H9 (cell line): ENCODE results near the gene CNGA4. TPM values are rescaled to one million over a fixed set of nuclear protein-coding genes. Genes with fewer than 3 reads are reported as not detected.

ENCODE experiments used
- DNase-seq: peaks from one replicate; pipeline ENCODE4 v3.0.0-alpha.2; 2017
- H2AFZ ChIP-seq: one replicate; pipeline ENCODE4 v1.6.1; 2013; ENCODE audit warnings: mild to moderate bottlenecking, low read length, control low read depth, moderate library complexity
- H2AK5ac ChIP-seq: 2 replicates; pipeline ENCODE4 v1.6.1; 2013; ENCODE audit warnings: low read length, control low read depth, mixed read lengths; ENCODE audit not compliant: insufficient read length
- H2BK120ac ChIP-seq: one replicate; pipeline ENCODE4 v1.6.1; 2013; ENCODE audit warnings: low read depth, mild to moderate bottlenecking, low read length, control low read depth, inconsistent platforms; ENCODE audit not compliant: poor library complexity, severe bottlenecking
- H2BK12ac ChIP-seq: 2 replicates; pipeline ENCODE4 v1.6.1; 2013; ENCODE audit warnings: low read length, control low read depth, mixed read lengths, low read depth; ENCODE audit not compliant: insufficient read length
- H2BK15ac ChIP-seq: 2 replicates; pipeline ENCODE4 v1.6.1; 2013; ENCODE audit warnings: low read depth, low read length, control low read depth
- H2BK20ac ChIP-seq: one replicate; pipeline ENCODE4 v1.6.1; 2013; ENCODE audit warnings: low read depth, mild to moderate bottlenecking, low read length, control low read depth, inconsistent platforms; ENCODE audit not compliant: poor library complexity, severe bottlenecking
- H2BK5ac ChIP-seq: 2 replicates; pipeline ENCODE4 v1.6.1; 2013; ENCODE audit warnings: low read length, control low read depth, mixed read lengths; ENCODE audit not compliant: insufficient read length
- H3K14ac ChIP-seq: 2 replicates; pipeline ENCODE4 v1.6.1; 2013; ENCODE audit warnings: low read length, control low read depth; ENCODE audit not compliant: insufficient read depth
- H3K18ac ChIP-seq: 2 replicates; pipeline ENCODE4 v1.6.1; 2013; ENCODE audit warnings: low read depth, mild to moderate bottlenecking, mixed read lengths, low read length, control low read depth; ENCODE audit not compliant: insufficient read length
- H3K23ac ChIP-seq: 2 replicates; pipeline ENCODE4 v1.6.1; 2013; ENCODE audit warnings: low read length, control low read depth, mixed read lengths, low read depth; ENCODE audit not compliant: insufficient read length
- H3K23me2 ChIP-seq: 2 replicates; pipeline ENCODE4 v1.6.1; 2013; ENCODE audit warnings: low read depth, mild to moderate bottlenecking, mixed read lengths, low read length, control low read depth; ENCODE audit not compliant: insufficient read length, poor library complexity, severe bottlenecking
- H3K27ac ChIP-seq: 2 replicates; pipeline ENCODE4 v1.5.1; 2013; ENCODE audit warnings: low read length, control low read depth, mixed read lengths, low read depth; ENCODE audit not compliant: insufficient read length
- H3K27me3 ChIP-seq: 2 replicates; pipeline ENCODE4 v1.6.1; 2013; ENCODE audit warnings: low read length, control low read depth, inconsistent platforms; ENCODE audit not compliant: insufficient read depth
- H3K4ac ChIP-seq: 2 replicates; pipeline ENCODE4 v1.6.1; 2013; ENCODE audit warnings: low read depth, mild to moderate bottlenecking, control low read depth, inconsistent platforms, low read length, moderate library complexity
- H3K4me1 ChIP-seq: 2 replicates; pipeline ENCODE4 v1.6.1; 2013; ENCODE audit warnings: low read length, control low read depth, inconsistent platforms; ENCODE audit not compliant: insufficient read depth
- H3K4me2 ChIP-seq: 2 replicates; pipeline ENCODE4 v1.6.1; 2013; ENCODE audit warnings: low read length, control low read depth, mixed read lengths; ENCODE audit not compliant: insufficient read length, insufficient read depth
- H3K56ac ChIP-seq: 2 replicates; pipeline ENCODE4 v1.6.1; 2013; ENCODE audit warnings: low read depth, mild to moderate bottlenecking, mixed read lengths, low read length, control low read depth; ENCODE audit not compliant: insufficient read length
- H3K79me1 ChIP-seq: 2 replicates; pipeline ENCODE4 v1.6.1; 2013; ENCODE audit warnings: low read depth, mild to moderate bottlenecking, moderate library complexity, low read length, control low read depth, inconsistent platforms; ENCODE audit not compliant: insufficient read depth, poor library complexity, severe bottlenecking
- H3K79me2 ChIP-seq: 2 replicates; pipeline ENCODE4 v1.6.1; 2013; ENCODE audit warnings: low read length, control low read depth, inconsistent platforms; ENCODE audit not compliant: insufficient read depth
- H3K9ac ChIP-seq: 2 replicates; pipeline ENCODE4 v1.6.1; 2013; ENCODE audit warnings: low read length, control low read depth, mixed read lengths; ENCODE audit not compliant: insufficient read length; ENCODE audit errors: extremely low read depth
- H3K9me3 ChIP-seq: one replicate; pipeline ENCODE4 v1.6.1; 2013; ENCODE audit warnings: low read depth, low read length, inconsistent platforms; ENCODE audit not compliant: control insufficient read depth
- H3T11ph ChIP-seq: one replicate; pipeline ENCODE4 v1.6.1; 2013; ENCODE audit warnings: mild to moderate bottlenecking, low read length, control low read depth, inconsistent platforms
- H4K20me1 ChIP-seq: one replicate; pipeline ENCODE4 v1.6.1; 2013; ENCODE audit not compliant: control insufficient read depth, insufficient read length, insufficient read depth
- H4K5ac ChIP-seq: 2 replicates; pipeline ENCODE4 v1.6.1; 2013; ENCODE audit warnings: low read depth, mild to moderate bottlenecking, mixed read lengths, low read length, control low read depth; ENCODE audit not compliant: insufficient read length
- H4K8ac ChIP-seq: replicated peaks from 2 replicates; pipeline ENCODE4 v1.6.1; 2013; ENCODE audit warnings: low read length, control low read depth, mixed read lengths, low read depth; ENCODE audit not compliant: insufficient read length
- H4K91ac ChIP-seq: 2 replicates; pipeline ENCODE4 v1.6.1; 2013; ENCODE audit warnings: low read depth, mild to moderate bottlenecking, moderate library complexity, mixed read lengths, low read length, control low read depth; ENCODE audit not compliant: insufficient read length
- H3K27ac Mint-ChIP-seq, 3 experiments: 2 replicates in 2 of 3; 3 replicates in 1 of 3; pipeline ENCODE4 v1.8.0; 2020 to 2021; ENCODE audit warnings: mixed read lengths in 3 of 3, mild to moderate bottlenecking in 1 of 3, moderate library complexity in 1 of 3
- H3K27me3 Mint-ChIP-seq: 2 replicates; pipeline ENCODE4 v1.8.0; 2021; ENCODE audit warnings: low read depth, mild to moderate bottlenecking, moderate library complexity, mixed read lengths
- H3K36me3 Mint-ChIP-seq, 3 experiments: 2 replicates in 2 of 3; 3 replicates in 1 of 3; pipeline ENCODE4 v1.8.0; 2020 to 2021; ENCODE audit warnings: low read depth in 3 of 3, mixed read lengths in 3 of 3; ENCODE audit not compliant: insufficient read depth in 1 of 3
- H3K4me1 Mint-ChIP-seq, 2 experiments: 2 replicates each; pipeline ENCODE4 v1.8.0; 2020; ENCODE audit warnings: mixed read lengths in 2 of 2
- H3K4me3 Mint-ChIP-seq, 2 experiments: 2 replicates in 1 of 2; 3 replicates in 1 of 2; pipeline ENCODE4 v1.8.0; 2020 to 2021; ENCODE audit warnings: mild to moderate bottlenecking in 2 of 2, mixed read lengths in 2 of 2, moderate library complexity in 1 of 2
- H3K9me3 Mint-ChIP-seq, 2 experiments: 2 replicates in 1 of 2; 3 replicates in 1 of 2; pipeline ENCODE4 v1.8.0; 2020; ENCODE audit warnings: mild to moderate bottlenecking in 2 of 2, mixed read lengths in 2 of 2, moderate library complexity in 1 of 2
- CTCF ChIP-seq: fragments of 200-600 bp; sonication (generic); conservative IDR thresholded peaks from 3 replicates; pipeline ENCODE4 v1.8.0; 2021; ENCODE audit warnings: antibody characterized with exemption, mild to moderate bottlenecking
- WGBS: extraction: QIAGEN DNeasy Blood & Tissue Kit; methylation state at CpG from one replicate; pipeline ENCODE4 v1.1.7; 2013; ENCODE audit warnings: missing lambda C conversion rate, low lambda C conversion rate, mixed read lengths; ENCODE audit not compliant: insufficient read length; ENCODE audit errors: extremely low coverage; 5-methylcytosine and 5-hydroxymethylcytosine counted together
- total RNA-seq: library from RNA; stranded (reverse); gene quantifications from 2 replicates; pipeline ENCODE4 v1.2.1, GENCODE V29; 2021

The CNGA4 gene
- total RNA-seq, 1 experiment from 2014 or later = 0.11 TPM

- Histone ChIP-seq H2BK120ac (no peak overlapping the region), H4K20me1 (no peaks in the 10 kb centered on the region), H3K4ac (no peak overlapping the region), H3K4me2 (no peak overlapping the region), H3K79me1 (no peaks in the 10 kb centered on the region), H2BK5ac (no peak overlapping the region), H3K23me2 (no peaks in the 10 kb centered on the region), H3K14ac (no peak overlapping the region), H3K56ac (no peak overlapping the region), H3T11ph (no peak overlapping the region), H3K27me3 (peaks cover 4% of the 10 kb centered on the region), H4K91ac (no peak overlapping the region), H2BK12ac (no peak overlapping the region), H3K9ac (no peak overlapping the region), H3K9me3 (no peaks in the 10 kb centered on the region), H3K27ac (no peak overlapping the region), H3K18ac (no peak overlapping the region), H3K79me2 (no peaks in the 10 kb centered on the region), H2BK15ac (no peak overlapping the region), H3K23ac (no peak overlapping the region), H3K4me1 (no peaks in the 10 kb centered on the region), H2AK5ac (no peak overlapping the region), H4K5ac (no peak overlapping the region), H2AFZ (no peak overlapping the region), H2BK20ac (no peak overlapping the region), H4K8ac (no peak overlapping the region)
- no peaks in the 10 kb centered on the region; a peak in 1 of 5 replicates for H3K9me3 Mint-ChIP-seq
- H3K36me3 Mint-ChIP-seq = no peaks in the 10 kb centered on the region
- no peak overlapping the region for H3K4me3 Mint-ChIP-seq
- no peak overlapping the region for H3K27ac Mint-ChIP-seq
- peaks cover 6% of the 10 kb centered on the region for H3K27me3 Mint-ChIP-seq
- TF ChIP-seq CTCF = no peak
- WGBS = no CpG with 5 or more reads among the region's 1 CpG
- H3K4me1 Mint-ChIP-seq = peaks cover 10 to 12% of the 10 kb centered on the region in 2 experiments
- DNase-seq = no peak
Measured at GRCh38 chr11:6253197-6253596, 14.3 kb downstream of the CNGA4 start.
